GM08714 (cell line): ENCODE data around the gene RNF135.
A peak's percentile ranks its signal among the peaks of the same experiment; 100 is the strongest.
"Not testable (repeated sequence)": the region's sequence is repeated elsewhere in the genome, so short reads cannot be mapped to it uniquely, and the experiment has no call there.

Experiments
- H3K4me3 ChIP-seq: fragments of 200-500 bp; sonication (Bioruptor generic); 2 replicates; pipeline ENCODE4 v1.5.1; 2014; ENCODE audit warnings: mild to moderate bottlenecking, low read length, inconsistent platforms
- ZNF274 ChIP-seq: IDR thresholded peaks from 2 replicates; pipeline ENCODE4 v1.6.1; 2012; ENCODE audit warnings: mild to moderate bottlenecking, low read depth, low read length

Gene RNF135

DNA sequence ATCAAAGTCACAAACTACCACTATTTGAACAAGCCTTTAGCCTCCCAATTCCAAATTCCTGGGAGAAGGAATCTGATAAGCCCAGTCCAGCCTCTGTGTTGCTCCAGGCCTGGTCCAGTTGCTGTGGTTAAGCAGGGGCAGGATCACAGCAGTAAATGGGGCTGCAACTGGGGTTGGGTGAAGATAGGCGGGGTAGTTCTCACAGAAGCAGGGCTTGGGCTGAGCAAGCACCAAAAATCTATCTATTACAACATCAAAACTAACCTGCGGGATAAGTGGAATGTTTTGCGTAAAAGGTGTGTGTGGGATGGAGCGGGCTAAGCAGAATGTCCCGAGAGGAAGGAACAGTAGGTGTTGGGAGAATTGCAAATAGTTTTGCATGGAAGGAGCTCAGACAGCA, 23.0 kb upstream of the RNF135 start:
- TF ChIP-seq ZNF274 = no peak
- H3K4me3 ChIP-seq = no peak overlapping the region

DNA sequence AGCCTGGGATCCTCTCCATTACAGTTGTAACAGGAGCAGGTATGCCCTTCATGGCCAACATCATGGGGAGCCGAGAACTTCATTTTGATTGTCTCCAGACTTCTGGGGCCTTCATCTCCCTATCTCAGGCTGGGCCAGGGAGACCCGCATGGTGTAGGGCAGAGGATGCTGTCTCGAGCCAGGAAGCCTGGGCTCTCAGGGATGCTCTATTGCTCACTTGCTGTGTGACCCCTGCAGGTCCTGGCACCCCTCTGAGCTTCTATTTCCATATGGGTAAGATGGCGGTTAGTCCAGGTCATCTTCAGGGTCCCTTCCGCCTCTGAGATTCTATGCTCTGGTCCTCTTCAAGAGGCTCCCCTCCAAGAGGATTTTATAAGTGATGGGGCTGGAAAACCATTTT, 20.6 kb upstream of the RNF135 start:
- H3K4me3 ChIP-seq = no peak overlapping the region
- no peak for TF ChIP-seq ZNF274

- TF ChIP-seq ZNF274 = no peak
- H3K4me3 ChIP-seq = no peak overlapping the region
These were observed 20.0 kb upstream of the RNF135 start for GRCh38 chr17:30950669-30951399.

DNA sequence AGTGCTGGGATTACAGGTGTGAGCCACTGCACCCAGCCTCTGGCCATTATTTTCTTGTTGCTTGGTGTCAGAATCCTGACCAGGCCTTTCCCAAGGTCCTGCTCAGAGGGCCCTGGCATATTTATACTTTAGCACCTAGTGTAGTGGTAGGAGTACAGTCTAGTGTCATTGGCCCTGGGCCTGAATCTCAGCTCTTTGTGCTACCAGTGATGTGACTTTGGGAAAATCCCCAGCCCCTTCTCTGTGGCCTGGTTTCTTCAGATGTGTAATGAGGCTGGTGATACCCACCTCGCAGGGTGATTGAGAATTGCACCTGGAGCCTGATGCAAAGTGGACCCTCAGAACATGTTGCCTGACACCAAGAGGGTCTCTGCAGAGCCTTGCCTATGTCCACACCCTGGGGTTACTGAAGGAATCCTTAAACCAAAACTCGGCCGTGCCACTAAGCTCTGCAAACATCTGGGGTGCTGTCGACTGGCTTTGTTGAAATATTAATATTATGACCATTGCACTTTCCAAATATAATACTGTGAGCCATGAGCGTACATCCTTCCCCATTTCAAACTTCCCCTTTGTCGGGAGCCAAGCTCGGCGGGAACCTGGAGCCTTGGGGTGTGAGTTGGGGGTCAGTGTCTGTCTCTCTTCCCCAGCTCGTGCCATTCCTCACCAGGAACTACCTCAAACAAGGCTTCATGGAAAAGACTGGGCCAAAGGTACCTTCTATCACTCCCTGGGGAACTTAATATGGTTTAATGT, 18.0 kb upstream of the RNF135 start:
- no peak overlapping the region for H3K4me3 ChIP-seq

DNA sequence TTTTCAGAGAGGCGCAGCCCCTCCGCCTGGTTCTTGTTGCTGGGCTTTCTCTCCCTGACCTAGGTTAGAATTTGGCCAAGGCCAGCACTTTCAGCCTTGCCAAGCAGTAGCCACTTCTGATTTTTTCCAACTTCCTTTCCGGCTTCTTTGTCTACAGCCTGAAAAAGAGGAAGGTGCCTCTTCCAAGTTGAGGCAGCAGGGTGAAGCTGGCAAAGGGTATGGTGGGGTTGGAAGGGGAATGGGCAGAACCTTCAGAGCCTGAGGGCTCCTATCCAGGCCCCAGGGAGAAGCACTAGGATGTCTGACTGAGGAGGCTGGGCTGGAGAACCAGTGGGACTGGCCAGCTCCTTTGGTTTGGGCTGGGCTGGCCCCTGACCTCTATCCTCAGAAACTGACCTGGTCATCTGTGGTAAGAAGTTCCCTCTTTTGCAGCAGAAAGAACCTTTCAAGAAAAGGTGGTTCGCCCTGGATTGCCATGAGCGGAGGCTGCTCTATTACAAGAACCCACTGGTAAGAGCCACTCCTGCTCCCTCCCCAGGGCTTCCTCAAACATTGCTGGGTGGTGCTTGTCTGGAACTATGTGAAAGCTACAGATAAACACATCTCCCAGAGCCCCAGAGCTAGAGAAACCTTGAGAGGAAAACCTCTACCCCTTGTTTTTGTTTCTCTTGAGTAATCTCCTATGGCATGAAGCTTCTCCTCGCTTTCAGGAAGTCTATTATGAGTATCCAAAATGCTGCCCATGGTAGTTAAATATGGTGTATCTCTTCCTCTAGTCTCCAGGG, 16.6 kb upstream of the RNF135 start:
- TF ChIP-seq ZNF274 = no peak
- no peak overlapping the region for H3K4me3 ChIP-seq

More for the DNA sequence above, 18.0 kb upstream of the RNF135 start:
- TF ChIP-seq ZNF274 = no peak

GRCh38 chr17:30956764-30957374, 14.0 kb upstream of the RNF135 start:
- TF ChIP-seq ZNF274 = no peak
- H3K4me3 ChIP-seq = no peak overlapping the region

- H3K4me3 ChIP-seq = no peak overlapping the region
- TF ChIP-seq ZNF274 = no peak
These were observed 13.1 kb upstream of the RNF135 start for GRCh38 chr17:30957741-30958140.

GRCh38 chr17:30958187-30958586, 12.7 kb upstream of the RNF135 start:
- no peak for TF ChIP-seq ZNF274
- H3K4me3 ChIP-seq = no peak overlapping the region

DNA sequence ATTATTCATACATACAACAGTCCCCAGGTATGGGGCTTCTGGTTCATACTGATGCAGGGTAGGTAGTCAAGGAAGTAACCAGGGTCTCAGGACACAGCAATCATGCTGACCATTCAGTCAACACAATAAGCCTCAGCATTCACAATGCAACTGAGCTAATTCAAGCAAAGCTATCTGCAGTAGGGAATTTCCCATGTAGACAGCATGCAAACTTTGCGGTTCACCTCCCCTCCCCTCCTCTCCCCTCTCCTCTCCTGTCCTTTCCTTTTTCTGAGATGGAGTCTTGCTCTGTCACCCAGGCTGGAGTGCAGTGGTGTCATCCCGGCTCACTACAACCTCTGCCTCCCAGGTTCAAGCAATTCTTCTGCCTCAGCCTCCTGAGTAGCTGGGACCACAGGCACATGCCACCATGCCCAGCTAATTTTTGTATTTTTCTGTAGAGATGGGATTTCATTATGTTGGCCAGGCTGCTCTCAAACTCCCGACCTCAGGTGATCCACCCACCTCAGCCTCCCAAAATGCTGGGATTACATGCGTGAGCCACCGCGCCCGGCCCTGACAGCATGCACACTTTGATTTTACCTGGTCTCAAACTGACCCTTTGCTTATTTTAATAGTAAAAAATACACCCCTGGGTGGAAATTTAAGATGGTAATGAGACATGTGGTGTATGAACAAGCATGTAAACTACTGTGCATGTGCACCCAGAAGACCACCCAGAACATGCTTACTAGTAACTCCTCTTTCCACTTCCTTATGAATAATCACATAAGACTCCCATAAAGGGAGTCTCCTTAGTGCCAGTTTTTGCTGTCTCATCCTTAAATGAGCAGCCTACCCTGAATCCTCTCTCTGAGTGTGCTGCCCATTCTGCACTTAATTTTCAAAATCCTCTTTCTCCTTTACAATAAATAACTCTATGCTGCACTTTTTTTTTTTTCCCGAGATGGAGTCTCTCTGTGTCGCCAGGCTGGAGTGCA, 9.3 kb upstream of the RNF135 start:
- TF ChIP-seq ZNF274 = no peak
- H3K4me3 ChIP-seq = no peak overlapping the region; the same call in 1 of the 2 replicates

DNA sequence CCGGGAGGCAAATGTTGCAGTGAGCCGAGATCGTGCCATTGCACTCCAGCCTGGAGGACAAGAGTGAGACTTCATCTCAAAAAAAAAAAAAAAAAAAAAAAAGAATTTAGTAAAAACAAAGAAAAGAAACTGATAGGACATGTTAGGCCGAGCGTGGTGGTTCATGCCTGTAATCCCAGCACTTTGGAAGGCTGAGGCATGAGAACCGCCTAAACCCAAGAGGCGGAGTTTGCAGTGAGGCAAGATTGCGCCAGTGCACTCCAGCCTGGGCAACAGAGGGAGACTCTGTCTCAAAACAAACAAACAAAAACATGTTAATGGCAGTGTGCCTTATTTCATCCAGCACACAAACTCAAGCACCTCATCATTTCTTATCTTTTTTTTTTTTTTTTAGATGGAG, 6.5 kb upstream of the RNF135 start:
- H3K4me3 ChIP-seq = not testable (repeated sequence)

DNA sequence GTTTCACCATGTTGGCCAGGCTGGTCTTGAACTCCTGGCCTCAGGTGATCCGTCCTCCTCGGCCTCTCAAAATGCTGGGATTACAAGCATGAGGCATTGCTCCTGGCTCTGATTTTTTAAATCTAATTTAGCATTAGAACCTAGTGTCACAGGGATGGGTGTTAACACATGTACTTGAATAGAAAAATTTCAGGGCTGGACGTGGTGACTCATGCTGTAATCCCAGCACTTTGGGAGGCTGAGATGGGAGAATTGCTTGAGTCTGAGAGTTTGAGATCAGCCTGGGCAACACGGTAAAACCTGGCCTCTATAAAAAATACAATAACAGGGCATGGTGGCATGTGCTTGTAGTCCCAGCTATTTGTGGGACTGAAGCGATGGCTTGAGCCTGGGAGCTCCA, 6.0 kb upstream of the RNF135 start:
- H3K4me3 ChIP-seq = no peak overlapping the region
- TF ChIP-seq ZNF274 = no peak

DNA sequence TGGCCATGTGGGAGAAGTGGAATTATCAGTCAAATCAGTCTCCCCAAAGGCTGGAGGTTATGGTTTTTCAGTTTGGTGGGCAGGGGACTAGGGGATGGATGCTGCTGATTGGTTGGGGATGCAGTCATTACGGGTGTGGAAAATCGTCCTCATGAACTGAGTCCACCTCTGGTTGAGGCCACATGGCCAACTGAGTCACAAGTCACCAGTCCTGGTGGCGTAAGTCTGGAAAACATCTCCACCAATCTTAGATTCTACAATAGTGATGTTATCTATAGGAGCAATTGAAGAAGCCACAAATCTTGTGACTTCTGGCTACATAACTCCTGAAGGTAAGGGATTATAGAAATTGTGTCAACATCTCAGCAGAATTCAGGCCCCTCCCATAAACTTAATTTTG, 5.2 kb upstream of the RNF135 start:
- no peak overlapping the region for H3K4me3 ChIP-seq
- TF ChIP-seq ZNF274 = no peak

DNA sequence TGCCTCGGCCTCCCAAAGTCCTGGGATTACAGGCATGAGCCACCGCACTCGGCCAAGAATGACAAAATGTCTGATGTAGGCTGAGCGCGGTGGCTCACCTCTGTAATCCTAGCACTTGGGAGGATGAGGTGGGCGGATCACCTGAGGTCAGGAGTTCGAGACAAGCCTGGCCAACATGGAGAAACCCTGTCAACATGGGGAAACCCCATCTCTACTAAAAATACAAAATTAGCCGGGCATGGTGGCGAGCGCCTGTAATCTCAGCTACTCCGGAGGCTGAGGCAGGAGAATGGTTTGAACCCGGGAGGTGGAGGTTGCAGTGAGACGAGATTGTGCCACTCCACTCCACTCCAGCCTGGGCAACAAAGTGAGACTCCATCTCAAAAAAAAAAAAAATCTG, 2.9 kb upstream of the RNF135 start:
- peak overlapping the region; percentile 15; the same call in 1 of the 2 replicates for H3K4me3 ChIP-seq
